ENCODE results near the gene LRRC53.
A peak's percentile ranks its signal among the peaks of the same experiment; 100 is the strongest.

Gene LRRC53, protein sequence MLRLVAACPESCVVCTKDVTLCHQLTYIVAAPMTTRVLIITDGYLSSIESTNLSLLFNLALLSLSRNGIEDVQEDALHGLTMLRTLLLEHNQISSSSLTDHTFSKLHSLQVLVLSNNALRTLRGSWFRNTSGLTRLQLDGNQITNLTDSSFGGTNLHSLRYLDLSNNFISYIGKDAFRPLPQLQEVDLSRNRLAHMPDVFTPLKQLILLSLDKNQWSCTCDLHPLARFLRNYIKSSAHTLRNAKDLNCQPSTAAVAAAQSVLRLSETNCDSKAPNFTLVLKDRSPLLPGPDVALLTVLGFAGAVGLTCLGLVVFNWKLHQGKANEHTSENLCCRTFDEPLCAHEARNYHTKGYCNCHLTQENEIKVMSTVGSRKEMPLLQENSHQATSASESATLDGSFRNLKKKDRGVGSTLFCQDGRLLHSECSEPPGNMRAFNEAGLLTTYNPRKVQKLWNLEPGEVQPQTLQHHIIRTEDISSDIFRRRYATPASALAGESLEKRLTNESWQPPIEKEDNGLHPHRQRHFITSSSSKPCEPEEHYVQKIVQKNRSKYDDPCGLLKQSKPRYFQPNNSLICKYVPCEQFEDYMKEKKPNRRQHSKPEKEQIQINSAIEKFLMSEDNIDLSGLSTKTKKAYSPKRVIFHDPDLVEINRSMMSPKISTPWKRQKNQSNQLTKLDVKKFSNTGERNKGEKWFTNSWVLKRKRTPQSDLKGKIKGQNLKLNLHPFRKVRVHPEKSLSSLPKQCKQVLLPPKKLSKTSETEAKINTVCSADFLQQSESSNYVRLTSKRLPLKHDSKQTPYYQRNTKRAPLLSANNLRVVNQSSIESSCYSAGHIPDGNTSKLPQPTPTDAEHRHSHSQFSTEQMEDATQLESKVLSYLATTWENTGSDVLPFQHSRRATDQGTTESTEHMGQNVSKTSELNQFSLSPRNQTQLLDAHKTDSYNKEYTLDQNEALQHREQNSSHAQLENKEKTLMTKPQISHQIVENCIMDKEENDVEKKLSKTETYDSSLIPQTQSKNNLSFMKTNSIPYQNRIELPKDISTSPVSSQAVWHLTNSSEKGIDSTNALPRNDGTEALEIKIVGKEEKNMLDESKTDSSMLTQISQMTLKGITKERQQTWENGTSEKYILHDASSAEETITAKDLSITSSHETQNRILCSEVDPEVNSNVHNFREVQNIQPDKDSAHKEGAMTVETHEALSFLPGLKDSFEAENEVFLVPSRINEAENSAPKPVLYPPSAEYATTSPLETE

DNA sequence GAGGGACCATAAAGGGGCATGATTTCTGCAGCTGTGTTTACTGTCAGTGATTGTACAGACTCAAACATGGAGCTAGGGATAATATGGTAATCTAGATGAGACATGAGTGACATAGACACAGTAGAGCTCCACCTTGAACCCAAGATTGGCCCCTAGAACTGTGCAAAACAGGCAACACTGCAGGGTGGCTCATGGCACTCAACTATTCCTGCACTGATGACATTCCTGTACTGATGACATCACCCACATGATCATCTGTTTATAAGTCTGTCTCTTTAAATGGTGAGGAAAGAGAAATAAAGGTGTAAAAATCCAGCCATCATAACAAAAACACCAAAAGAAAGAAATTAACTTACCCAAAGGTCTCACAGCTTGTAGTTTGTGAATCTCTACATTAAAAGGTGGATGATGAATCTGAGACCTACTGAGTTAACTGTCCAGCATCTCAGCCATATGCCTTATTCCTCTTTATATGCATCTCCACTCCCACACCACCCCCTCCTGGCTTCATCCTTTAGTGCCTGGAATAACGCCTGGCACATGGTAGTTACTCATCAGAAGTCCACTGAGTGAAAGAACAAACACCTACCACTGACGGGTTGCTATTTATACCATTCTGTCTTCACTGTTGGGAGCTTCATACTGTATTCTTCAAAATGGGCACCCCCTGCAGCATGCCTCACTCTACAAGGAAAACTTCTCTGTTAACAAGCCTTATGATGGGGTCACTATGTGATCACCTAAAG lies at the start of gene LRRC53:
Gene LRRC53, minus strand, starts transcription at position 442 of the 746 bp plus-strand sequence. CDS start 29,262 bp downstream, outside the sequence.
- FAIRE-seq (no peak), DNase-seq (ENCODE audit: insufficient read length, low spot score) (no peak)
- TF ChIP-seq POLR2A (IDR thresholded peaks at IDR 0.05; ENCODE audit: low read depth, low read length) = no peak

DNA sequence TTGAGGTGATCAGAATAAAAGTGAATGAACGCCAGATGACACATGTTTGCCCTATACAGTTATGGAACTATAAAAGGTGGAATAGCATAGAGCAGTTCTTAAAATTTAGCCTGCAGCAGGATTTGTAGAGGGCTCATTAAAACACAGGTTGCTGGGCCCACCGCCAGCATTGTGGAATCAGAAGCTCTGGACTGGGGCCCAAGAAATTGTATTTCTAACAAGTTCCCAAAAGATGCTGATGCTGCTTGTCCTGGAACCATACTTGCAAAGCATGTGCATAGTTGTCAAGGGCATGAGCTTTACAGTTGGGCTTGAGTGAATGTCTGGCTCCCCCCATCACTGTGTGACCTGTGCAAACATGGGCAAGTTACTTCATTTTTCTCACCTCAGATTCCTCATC lies 37.5 kb upstream of the LRRC53 start:
- DNase-seq (ENCODE audit: insufficient read length, low spot score) = no peak
- no peak for FAIRE-seq
- no peak for TF ChIP-seq POLR2A (IDR thresholded peaks at IDR 0.05; ENCODE audit: low read depth, low read length)

DNA sequence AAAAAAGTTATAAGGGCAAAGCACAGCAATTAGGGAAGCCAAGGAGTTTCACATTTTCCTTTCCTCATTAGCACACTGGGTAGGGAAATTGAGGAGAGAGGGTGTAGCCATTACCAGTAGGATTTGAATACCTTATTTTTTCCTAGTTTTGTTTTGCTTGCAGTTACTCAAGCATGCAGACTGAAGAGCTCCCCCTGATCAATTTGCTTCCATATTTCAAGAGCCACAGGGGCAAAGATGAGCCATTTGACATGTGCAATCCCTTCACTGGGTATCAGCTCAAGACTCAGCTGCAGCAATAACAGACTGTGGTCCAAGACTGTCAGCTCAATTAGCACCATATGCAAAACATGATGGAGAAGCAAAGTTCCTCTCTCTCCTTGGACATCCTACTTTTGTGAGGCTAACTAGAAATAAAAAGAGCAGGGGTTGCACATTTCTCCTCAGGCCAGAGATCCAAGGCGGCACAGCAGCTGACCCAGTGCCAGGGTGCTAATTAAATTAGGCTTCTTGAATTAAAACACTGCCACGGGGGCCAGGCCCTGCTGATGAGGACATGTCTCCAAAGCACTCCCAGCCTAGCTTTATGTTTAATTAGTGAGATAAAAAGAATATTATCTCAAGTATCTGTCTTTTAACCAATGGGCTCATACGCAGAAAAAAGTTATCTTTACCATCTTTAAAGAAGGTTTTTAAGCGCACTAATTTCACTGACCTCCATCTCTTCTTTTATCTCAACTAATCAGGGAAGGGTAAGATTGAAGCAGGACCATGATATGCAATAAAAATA lies 36.7 kb upstream of the LRRC53 start:
- no peak for DNase-seq (ENCODE audit: insufficient read length, low spot score)
- no peak for TF ChIP-seq POLR2A (IDR thresholded peaks at IDR 0.05; ENCODE audit: low read depth, low read length)
- FAIRE-seq = no peak

DNA sequence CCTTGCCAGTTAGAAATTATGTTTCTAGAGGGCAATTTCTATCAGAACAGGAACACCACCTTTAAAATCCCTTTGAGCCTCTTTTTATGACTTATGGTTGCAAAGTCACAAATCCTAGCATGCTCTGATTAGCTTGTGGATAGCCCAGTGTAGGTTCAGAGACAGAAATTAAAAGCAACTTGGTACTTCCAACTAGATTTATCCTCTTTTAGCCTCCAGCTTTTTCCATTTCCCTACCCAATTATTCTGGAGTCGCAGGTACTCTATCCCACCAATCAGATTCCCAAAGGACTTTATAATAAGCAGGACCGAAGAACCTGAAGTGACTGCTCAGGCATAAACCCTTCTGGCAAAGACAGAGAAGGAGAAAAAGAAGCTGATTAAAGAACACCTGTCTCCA lies 33.4 kb upstream of the LRRC53 start:
- no peak for TF ChIP-seq POLR2A (IDR thresholded peaks at IDR 0.05; ENCODE audit: low read depth, low read length)

DNA sequence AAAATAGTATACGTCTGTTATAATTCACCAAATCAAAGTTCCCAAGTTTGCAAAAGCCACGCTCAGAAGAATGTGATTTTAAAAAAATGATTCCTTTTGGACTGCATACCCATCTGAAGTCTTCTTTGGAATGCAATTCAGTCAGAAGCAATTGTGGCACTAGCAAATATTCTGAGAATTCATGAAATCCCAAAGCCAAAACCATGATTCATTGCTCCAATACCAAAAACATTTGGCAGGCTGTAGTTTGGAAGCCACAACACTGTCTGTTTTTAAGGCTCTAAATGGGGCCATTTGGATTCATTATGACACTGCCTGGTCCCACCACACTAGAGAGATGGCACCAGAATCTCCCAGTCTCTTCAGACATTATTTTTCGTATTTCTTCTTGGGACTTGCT lies 21.8 kb upstream of the LRRC53 start:
- DNase-seq (ENCODE audit: insufficient read length, low spot score) (peak; percentile 7), FAIRE-seq (peak; percentile 23)
- TF ChIP-seq POLR2A (IDR thresholded peaks at IDR 0.05; ENCODE audit: low read depth, low read length) = no peak

More for the DNA sequence above, 33.4 kb upstream of the LRRC53 start:
- DNase-seq (ENCODE audit: insufficient read length, low spot score) (no peak), FAIRE-seq (no peak)

DNA sequence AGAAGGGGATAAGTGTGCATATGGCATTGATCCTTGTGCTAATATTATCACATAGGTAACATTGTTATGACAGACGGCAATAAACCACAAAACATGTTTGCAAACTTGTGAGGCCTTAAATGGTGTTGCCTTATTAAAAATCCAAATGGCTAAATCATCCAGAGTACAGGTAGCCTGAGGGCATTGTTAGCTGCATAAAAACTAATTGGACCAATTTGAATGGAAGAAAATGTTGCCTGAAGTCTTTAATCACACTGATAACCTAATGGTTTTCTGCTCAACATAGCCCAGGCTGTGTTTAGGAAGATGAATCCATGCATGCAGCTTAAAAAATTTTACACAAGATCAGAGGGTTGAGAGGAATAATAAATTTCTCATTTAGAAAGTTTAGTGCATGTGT lies 19.4 kb upstream of the LRRC53 start:
- DNase-seq (ENCODE audit: insufficient read length, low spot score) = no peak
- FAIRE-seq = no peak
- no peak for TF ChIP-seq POLR2A (IDR thresholded peaks at IDR 0.05; ENCODE audit: low read depth, low read length)

DNA sequence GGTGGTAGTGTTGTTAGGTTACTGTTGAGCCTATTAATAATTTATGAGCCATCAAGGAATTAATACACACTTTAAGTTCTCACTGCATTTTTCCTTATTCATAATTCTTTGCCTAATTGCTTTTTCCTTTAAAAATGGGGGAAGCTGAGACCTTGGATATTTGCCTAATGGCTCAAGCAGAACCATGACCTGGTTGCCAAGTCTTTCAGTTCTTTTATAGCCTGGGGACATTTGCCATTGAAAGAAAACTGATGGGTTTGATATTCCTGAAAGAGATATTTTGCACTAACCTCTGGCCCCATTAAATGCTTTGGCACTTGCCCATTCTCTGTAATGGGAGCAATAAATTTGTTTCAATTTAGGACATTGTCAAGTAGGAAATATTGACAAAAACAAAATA lies 18.5 kb upstream of the LRRC53 start:
- FAIRE-seq (no peak), DNase-seq (ENCODE audit: insufficient read length, low spot score) (no peak)
- TF ChIP-seq POLR2A (IDR thresholded peaks at IDR 0.05; ENCODE audit: low read depth, low read length) = no peak

DNA sequence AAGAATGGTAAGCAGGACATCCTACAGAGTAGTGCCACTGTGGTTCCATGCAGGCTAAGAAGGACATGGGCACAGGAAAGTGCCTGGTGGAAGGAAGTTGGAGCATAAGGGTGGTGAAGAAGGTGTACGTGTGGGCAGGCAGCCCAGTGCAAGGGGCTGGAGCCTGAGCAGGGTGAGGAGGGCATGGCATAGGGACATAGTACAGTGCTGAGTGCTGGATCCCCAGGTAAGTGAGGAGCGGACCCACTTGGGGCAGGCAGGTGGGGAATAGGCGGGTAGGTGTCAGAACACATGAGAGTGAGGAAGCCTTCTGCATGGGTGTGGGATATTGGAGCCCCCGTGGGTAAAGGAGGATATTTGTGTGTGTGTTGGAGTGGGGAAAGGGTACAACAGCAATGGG lies 15.7 kb upstream of the LRRC53 start:
- FAIRE-seq = no peak
- TF ChIP-seq POLR2A (IDR thresholded peaks at IDR 0.05; ENCODE audit: low read depth, low read length) = no peak
- no peak for DNase-seq (ENCODE audit: insufficient read length, low spot score)

DNA sequence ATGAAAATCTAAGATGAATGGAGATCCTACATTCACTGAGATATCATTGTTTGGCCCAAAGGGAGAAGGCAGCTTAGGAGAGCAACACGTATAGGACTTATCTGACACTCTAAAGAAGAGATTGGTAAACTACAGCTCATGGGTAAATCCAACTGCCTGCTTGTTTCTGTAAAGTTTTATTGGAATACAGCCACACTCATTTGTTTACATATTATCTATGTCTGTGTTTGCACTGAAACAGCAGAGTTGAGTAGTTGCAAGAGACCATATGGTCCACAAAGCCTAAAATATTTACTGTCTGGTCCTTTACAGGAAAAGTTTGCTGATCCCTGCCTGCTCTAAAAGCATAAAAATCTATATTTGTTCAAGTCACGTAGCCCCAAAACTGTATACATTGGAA lies 14.3 kb upstream of the LRRC53 start:
- no peak for DNase-seq (ENCODE audit: insufficient read length, low spot score)
- FAIRE-seq = no peak
- TF ChIP-seq POLR2A (IDR thresholded peaks at IDR 0.05; ENCODE audit: low read depth, low read length) = no peak

DNA sequence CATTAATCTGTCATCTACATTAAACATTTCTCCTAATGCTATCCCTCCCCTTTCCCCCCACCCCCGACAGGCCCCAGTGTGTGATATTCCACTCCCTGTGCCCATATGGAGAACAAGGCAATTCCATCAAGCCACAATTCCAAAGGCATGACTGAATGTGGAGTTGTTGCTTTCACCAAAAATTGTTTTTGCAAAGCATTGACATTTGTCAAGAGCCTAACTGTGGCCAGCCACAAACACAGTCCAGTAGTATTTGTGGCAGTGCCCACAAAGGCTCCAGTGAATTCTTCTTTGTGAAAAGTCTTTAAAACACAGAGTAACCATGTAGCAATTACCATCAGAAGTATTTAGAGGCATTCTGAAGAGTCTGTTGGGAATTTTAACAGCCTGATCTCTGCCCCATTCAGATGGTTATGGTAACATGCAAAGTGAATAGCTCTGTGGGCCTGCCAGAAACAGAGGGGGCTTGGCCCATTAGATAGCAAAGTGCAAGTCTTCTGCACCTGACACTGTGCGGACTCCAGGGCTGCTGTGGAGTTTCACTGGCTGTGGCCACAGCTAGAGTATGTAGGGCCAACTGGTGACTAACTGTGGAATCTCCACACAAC lies 11.6 kb upstream of the LRRC53 start:
- TF ChIP-seq POLR2A (IDR thresholded peaks at IDR 0.05; ENCODE audit: low read depth, low read length) = no peak
- FAIRE-seq (no peak), DNase-seq (ENCODE audit: insufficient read length, low spot score) (no peak)

DNA sequence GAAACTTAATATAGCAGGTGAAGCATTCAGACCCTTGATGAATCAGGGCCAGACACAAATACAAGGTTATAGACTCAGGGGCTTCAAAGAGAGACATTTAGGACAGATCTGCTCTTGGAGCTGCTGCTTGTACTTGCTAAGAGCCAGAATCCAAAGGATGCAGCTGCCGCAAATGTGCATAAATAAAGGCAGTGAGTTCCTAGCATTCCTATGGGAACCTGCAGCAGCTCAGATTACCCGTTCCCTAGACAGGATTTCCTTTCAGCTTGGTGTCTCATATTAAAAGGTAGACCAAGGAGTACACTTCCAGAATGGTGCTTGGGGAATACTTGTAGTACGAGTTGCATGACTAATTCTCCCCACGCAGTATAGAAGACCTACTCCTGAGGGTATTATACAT lies 9.7 kb upstream of the LRRC53 start:
- TF ChIP-seq POLR2A (IDR thresholded peaks at IDR 0.05; ENCODE audit: low read depth, low read length) = no peak
- DNase-seq (ENCODE audit: insufficient read length, low spot score) (no peak), FAIRE-seq (no peak)

DNA sequence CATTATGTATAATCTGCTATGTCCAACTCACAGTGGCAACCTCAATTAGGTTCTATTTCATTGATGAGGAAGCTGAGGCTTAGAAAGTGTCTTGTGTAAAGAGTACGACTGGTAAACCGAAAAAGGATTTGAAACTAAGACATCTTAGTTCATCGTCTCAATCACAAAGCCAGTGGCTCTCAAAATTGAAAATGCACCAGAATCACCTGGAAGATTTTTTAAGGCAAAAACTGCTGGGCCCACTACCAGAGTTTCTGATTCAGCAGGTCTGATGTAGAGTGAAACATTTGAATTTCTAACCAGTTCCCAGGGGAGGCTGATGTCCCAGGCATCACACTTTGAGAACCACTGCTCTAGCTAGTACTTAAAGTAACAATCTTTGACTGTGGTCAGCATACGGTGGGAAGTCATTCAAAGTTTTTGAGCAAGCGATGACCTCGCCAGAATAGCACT lies 5.2 kb upstream of the LRRC53 start:
- no peak for TF ChIP-seq POLR2A (IDR thresholded peaks at IDR 0.05; ENCODE audit: low read depth, low read length)
- DNase-seq (ENCODE audit: insufficient read length, low spot score) = no peak
- FAIRE-seq = no peak

All from H54 (cell line).